HEK293 (cell line): ENCODE measurements around the gene S100A16.

Experiments
- WT1 ChIP-seq: fragments of 450-650 bp; formaldehyde crosslinking; IDR thresholded peaks from 2 replicates; pipeline ENCODE4 v1.5.1; 2016; ENCODE audit warnings: missing biosample characterization, missing genetic modification characterization
- ZEB2 ChIP-seq: fragments of 450-650 bp; formaldehyde crosslinking; IDR thresholded peaks from 2 replicates; pipeline ENCODE4 v1.5.1; 2016; ENCODE audit warnings: missing biosample characterization, missing genetic modification characterization
- ZIC2 ChIP-seq: fragments of 450-650 bp; formaldehyde crosslinking; IDR thresholded peaks from 2 replicates; pipeline ENCODE4 v1.5.1; 2016; ENCODE audit warnings: missing biosample characterization, missing genetic modification characterization
- ZNF146 ChIP-seq: fragments of 450-650 bp; formaldehyde crosslinking; IDR thresholded peaks from 2 replicates; pipeline ENCODE4 v1.5.1; 2016; ENCODE audit warnings: missing biosample characterization, missing genetic modification characterization
- ZNF280D ChIP-seq: fragments of 450-650 bp; formaldehyde crosslinking; IDR thresholded peaks from 2 replicates; pipeline ENCODE4 v1.5.1; 2016; ENCODE audit warnings: missing biosample characterization, missing genetic modification characterization
- ZNF324 ChIP-seq: fragments of 450-650 bp; formaldehyde crosslinking; IDR thresholded peaks from 2 replicates; pipeline ENCODE4 v1.5.1; 2016; ENCODE audit warnings: missing biosample characterization, missing genetic modification characterization
- ZNF366 ChIP-seq: fragments of 450-650 bp; formaldehyde crosslinking; conservative IDR thresholded peaks from 2 replicates; pipeline ENCODE4 v1.5.1; 2016; ENCODE audit warnings: missing biosample characterization, missing genetic modification characterization
- ZNF518A ChIP-seq: fragments of 450-650 bp; formaldehyde crosslinking; conservative IDR thresholded peaks from 2 replicates; pipeline ENCODE4 v1.5.1; 2016; ENCODE audit warnings: low read depth, missing biosample characterization, missing genetic modification characterization
- ZNF600 ChIP-seq: fragments of 450-650 bp; formaldehyde crosslinking; IDR thresholded peaks from 2 replicates; pipeline ENCODE4 v1.5.1; 2016; ENCODE audit warnings: missing biosample characterization, missing genetic modification characterization
- ZNF610 ChIP-seq: fragments of 450-650 bp; formaldehyde crosslinking; IDR thresholded peaks from 2 replicates; pipeline ENCODE4 v1.5.1; 2016; ENCODE audit warnings: missing biosample characterization, missing genetic modification characterization, borderline replicate concordance
- ZNF843 ChIP-seq: fragments of 450-650 bp; formaldehyde crosslinking; IDR thresholded peaks from 2 replicates; pipeline ENCODE4 v1.5.1; 2016; ENCODE audit warnings: missing biosample characterization, missing genetic modification characterization
- ZSCAN30 ChIP-seq: fragments of 450-650 bp; IDR thresholded peaks from 2 replicates; pipeline ENCODE4 v1.5.1; 2018; ENCODE audit warnings: missing biosample characterization, mild to moderate bottlenecking, missing genetic modification characterization, moderate library complexity
- ZSCAN4 ChIP-seq: fragments of 450-650 bp; formaldehyde crosslinking; IDR thresholded peaks from 2 replicates; pipeline ENCODE4 v1.5.1; 2017; ENCODE audit warnings: missing biosample characterization, missing genetic modification characterization
- ZSCAN5A ChIP-seq: fragments of 450-650 bp; formaldehyde crosslinking; IDR thresholded peaks from 2 replicates; pipeline ENCODE4 v1.5.1; 2016; ENCODE audit warnings: missing biosample characterization, missing genetic modification characterization
- TF ChIP-seq, protein P1 (sequence below): fragments of 450-650 bp; formaldehyde crosslinking; IDR thresholded peaks from 2 replicates; pipeline ENCODE4 v1.5.1; 2017; ENCODE audit warnings: missing biosample characterization, missing genetic modification characterization
- TF ChIP-seq, protein P2 (sequence below): fragments of 450-650 bp; formaldehyde crosslinking; IDR thresholded peaks from 2 replicates; pipeline ENCODE4 v1.5.1; 2016; ENCODE audit warnings: missing biosample characterization, missing genetic modification characterization
- TF ChIP-seq, protein P3 (sequence below): fragments of 450-650 bp; formaldehyde crosslinking; IDR thresholded peaks from 2 replicates; pipeline ENCODE4 v1.5.1; 2016; ENCODE audit warnings: missing biosample characterization, missing genetic modification characterization
- TF ChIP-seq, protein P4 (sequence below): fragments of 450-650 bp; formaldehyde crosslinking; IDR thresholded peaks from 2 replicates; pipeline ENCODE4 v1.5.1; 2017; ENCODE audit warnings: missing biosample characterization, missing genetic modification characterization

The S100A16 gene

DNA sequence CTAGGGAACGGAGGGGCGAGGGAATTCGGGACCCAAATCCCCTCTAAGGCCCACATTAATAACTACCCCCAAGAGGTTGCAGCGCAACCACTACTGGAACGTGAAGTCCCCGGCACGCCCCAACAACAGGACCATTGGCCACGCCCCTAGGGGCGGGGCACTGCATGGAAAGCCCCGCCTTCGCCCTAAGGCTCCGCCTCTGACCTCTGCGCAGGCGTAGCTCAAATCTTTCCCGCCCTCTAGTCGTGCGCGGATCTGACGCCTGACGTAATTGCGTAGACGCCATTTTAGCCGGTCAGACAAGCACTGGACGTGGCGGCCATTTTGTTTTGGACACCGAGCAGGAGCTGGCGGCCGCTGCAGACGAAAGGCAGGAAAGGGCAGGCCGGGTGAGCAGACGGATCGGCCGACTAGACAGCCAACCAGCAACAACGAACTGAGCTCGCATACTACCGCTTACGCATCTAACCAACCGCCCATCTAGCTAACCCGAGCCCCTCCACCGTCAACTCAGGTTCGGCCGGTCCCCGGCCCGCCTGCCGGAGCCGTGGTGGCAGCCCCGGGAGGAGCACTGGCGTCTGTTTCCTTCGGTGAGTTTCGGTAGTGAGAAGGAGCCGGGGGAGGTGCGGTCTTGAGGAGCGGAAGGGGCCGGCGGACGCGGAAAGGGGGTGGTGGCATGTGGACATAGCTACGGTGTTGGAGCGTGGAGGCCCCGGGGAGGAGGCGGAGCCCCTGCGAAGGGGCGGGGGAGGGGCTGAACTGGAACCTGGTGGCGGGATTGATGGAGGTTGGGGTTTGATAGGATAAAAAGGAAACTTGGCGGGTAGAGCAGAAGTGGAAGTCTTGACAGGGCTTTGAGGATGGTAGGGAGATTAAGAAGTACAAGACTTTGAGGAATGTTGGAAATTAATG is 21.1 kb upstream of the S100A16 start, which contains the start of gene CHTOP (continued):
- TF ChIP-seq ZNF518A (tag by site-specific recombination) (peak; percentile 46; the same call in 1 of the 2 replicates), ZNF366 (tag by site-specific recombination) (peak; percentile 34; the same call in 1 of the 2 replicates), ZIC2 (tag by site-specific recombination) (peak; percentile 42), ZNF146 (tag by site-specific recombination) (peak; percentile 68), ZEB2 (tag by site-specific recombination) (peak; percentile 97), ZNF324 (tag by site-specific recombination) (peak; percentile 88), ZSCAN4 (tag by site-specific recombination) (peak; percentile 63), ZNF610 (peak; percentile 80; the same call in 1 of the 2 replicates), ZSCAN5A (peak; percentile 80; the same call in 1 of the 2 replicates), WT1 (tag by site-specific recombination) (peak; percentile 48; the same call in 1 of the 2 replicates), ZNF843 (tag by site-specific recombination) (peak; percentile 79; the same call in 1 of the 2 replicates), ZNF280D (tag by site-specific recombination) (peak; percentile 85), ZSCAN30 (tag by site-specific recombination) (peak; percentile 88), ZNF600 (tag by site-specific recombination) (peak; percentile 90)
- TF ChIP-seq, protein P1, sequence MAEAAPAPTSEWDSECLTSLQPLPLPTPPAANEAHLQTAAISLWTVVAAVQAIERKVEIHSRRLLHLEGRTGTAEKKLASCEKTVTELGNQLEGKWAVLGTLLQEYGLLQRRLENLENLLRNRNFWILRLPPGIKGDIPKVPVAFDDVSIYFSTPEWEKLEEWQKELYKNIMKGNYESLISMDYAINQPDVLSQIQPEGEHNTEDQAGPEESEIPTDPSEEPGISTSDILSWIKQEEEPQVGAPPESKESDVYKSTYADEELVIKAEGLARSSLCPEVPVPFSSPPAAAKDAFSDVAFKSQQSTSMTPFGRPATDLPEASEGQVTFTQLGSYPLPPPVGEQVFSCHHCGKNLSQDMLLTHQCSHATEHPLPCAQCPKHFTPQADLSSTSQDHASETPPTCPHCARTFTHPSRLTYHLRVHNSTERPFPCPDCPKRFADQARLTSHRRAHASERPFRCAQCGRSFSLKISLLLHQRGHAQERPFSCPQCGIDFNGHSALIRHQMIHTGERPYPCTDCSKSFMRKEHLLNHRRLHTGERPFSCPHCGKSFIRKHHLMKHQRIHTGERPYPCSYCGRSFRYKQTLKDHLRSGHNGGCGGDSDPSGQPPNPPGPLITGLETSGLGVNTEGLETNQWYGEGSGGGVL (tag by site-specific recombination) = peak; percentile 66
- TF ChIP-seq, protein P2, sequence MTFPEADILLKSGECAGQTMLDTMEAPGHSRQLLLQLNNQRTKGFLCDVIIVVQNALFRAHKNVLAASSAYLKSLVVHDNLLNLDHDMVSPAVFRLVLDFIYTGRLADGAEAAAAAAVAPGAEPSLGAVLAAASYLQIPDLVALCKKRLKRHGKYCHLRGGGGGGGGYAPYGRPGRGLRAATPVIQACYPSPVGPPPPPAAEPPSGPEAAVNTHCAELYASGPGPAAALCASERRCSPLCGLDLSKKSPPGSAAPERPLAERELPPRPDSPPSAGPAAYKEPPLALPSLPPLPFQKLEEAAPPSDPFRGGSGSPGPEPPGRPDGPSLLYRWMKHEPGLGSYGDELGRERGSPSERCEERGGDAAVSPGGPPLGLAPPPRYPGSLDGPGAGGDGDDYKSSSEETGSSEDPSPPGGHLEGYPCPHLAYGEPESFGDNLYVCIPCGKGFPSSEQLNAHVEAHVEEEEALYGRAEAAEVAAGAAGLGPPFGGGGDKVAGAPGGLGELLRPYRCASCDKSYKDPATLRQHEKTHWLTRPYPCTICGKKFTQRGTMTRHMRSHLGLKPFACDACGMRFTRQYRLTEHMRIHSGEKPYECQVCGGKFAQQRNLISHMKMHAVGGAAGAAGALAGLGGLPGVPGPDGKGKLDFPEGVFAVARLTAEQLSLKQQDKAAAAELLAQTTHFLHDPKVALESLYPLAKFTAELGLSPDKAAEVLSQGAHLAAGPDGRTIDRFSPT (tag by site-specific recombination) = no peak
- TF ChIP-seq, protein P3, sequence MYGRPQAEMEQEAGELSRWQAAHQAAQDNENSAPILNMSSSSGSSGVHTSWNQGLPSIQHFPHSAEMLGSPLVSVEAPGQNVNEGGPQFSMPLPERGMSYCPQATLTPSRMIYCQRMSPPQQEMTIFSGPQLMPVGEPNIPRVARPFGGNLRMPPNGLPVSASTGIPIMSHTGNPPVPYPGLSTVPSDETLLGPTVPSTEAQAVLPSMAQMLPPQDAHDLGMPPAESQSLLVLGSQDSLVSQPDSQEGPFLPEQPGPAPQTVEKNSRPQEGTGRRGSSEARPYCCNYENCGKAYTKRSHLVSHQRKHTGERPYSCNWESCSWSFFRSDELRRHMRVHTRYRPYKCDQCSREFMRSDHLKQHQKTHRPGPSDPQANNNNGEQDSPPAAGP (tag by site-specific recombination) = peak; percentile 84
- TF ChIP-seq, protein P4, sequence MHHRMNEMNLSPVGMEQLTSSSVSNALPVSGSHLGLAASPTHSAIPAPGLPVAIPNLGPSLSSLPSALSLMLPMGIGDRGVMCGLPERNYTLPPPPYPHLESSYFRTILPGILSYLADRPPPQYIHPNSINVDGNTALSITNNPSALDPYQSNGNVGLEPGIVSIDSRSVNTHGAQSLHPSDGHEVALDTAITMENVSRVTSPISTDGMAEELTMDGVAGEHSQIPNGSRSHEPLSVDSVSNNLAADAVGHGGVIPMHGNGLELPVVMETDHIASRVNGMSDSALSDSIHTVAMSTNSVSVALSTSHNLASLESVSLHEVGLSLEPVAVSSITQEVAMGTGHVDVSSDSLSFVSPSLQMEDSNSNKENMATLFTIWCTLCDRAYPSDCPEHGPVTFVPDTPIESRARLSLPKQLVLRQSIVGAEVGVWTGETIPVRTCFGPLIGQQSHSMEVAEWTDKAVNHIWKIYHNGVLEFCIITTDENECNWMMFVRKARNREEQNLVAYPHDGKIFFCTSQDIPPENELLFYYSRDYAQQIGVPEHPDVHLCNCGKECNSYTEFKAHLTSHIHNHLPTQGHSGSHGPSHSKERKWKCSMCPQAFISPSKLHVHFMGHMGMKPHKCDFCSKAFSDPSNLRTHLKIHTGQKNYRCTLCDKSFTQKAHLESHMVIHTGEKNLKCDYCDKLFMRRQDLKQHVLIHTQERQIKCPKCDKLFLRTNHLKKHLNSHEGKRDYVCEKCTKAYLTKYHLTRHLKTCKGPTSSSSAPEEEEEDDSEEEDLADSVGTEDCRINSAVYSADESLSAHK = 0 out of 2 replicates have a peak, but pooled peaks have one; percentile 13
